ENCODE measurements around the gene FAM131C. TPM values are rescaled to one million over a fixed set of nuclear protein-coding genes. Genes with fewer than 3 reads are reported as not detected.

Gene FAM131C
- polyA plus RNA-seq, 1 donor (not counting 4 experiments of a cell fraction or from before 2014, with no cell fraction given) = 0.31 TPM

GRCh38 chr1:16085522-16085921 is 12.1 kb upstream of the FAM131C start:
- TF ChIP-seq EZH2 (IDR thresholded peaks at IDR 0.05; ENCODE audit: low read length) = no peak
- TF ChIP-seq, protein P1, sequence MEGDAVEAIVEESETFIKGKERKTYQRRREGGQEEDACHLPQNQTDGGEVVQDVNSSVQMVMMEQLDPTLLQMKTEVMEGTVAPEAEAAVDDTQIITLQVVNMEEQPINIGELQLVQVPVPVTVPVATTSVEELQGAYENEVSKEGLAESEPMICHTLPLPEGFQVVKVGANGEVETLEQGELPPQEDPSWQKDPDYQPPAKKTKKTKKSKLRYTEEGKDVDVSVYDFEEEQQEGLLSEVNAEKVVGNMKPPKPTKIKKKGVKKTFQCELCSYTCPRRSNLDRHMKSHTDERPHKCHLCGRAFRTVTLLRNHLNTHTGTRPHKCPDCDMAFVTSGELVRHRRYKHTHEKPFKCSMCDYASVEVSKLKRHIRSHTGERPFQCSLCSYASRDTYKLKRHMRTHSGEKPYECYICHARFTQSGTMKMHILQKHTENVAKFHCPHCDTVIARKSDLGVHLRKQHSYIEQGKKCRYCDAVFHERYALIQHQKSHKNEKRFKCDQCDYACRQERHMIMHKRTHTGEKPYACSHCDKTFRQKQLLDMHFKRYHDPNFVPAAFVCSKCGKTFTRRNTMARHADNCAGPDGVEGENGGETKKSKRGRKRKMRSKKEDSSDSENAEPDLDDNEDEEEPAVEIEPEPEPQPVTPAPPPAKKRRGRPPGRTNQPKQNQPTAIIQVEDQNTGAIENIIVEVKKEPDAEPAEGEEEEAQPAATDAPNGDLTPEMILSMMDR (optimal IDR thresholded peaks at IDR 0.05 in 1 of 3, IDR thresholded peaks at IDR 0.05 in 1 of 3, conservative IDR thresholded peaks at IDR 0.05 in 1 of 3; ENCODE audit: extremely low read depth in 1 of 3, insufficient read depth in 2 of 3, low read length in 3 of 3) = no peak
- DNase-seq (ENCODE audit: low read depth, low spot score) = no peak
- H3K4me1 ChIP-seq (ENCODE audit: control insufficient read depth, extremely low read depth, insufficient read depth, low read length) = peaks cover 11% of the 10 kb centered on the region

DNA sequence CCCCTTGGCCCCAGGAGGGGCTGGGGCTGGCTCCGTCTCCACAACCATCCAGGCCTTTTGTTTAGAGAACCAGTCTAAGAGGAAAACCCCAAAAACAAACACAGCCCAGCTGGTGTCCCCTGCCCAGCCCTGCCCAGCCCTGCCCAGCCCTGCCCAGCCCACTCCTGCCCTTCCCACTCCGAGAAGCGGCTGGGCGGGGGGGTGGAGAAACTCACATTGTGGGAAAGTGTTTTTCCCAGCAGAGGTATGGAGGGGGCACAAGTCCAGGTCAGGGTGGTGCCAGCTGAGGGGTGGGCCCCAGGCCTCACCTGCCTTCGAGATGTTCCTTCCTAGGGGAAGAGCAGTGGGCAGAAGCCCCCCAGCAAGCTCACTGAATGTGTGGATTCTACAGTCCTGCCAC is 10.0 kb upstream of the FAM131C start:
- Histone ChIP-seq H3K36me3 (ENCODE audit: control insufficient read depth in 2 of 2, extremely low read depth in 1 of 2, insufficient read depth in 2 of 2, low read length in 2 of 2) (no peaks in the 10 kb centered on the region), H3K4me1 (ENCODE audit: control insufficient read depth, extremely low read depth, insufficient read depth, low read length) (peaks cover 15% of the 10 kb centered on the region), H4K20me1 (ENCODE audit: control insufficient read depth, extremely low read depth, insufficient read depth, low read length) (no peaks in the 10 kb centered on the region), H3K27me3 (ENCODE audit: control insufficient read depth, extremely low read depth, insufficient read depth, low read length) (no peaks in the 10 kb centered on the region), H2AFZ (ENCODE audit: control insufficient read depth, low read length) (no peak overlapping the region), H3K4me3 (ENCODE audit: control insufficient read depth in 2 of 3, extremely low read depth in 1 of 3, insufficient read depth in 2 of 3, low read depth in 1 of 3, low read length in 3 of 3) (no peak overlapping the region), H3K9me3 (ENCODE audit: control insufficient read depth, low read depth, low read length) (no peaks in the 10 kb centered on the region), H3K9me1 (ENCODE audit: control insufficient read depth, extremely low read depth, insufficient read depth, low read length) (no peaks in the 10 kb centered on the region), H3K9ac (ENCODE audit: control insufficient read depth, extremely low read depth, insufficient read depth, low read length) (no peak overlapping the region), H3K27ac (ENCODE audit: control insufficient read depth, insufficient read depth, low read length) (no peak overlapping the region), H3K4me2 (ENCODE audit: control insufficient read depth, extremely low read depth, insufficient read depth, low read depth, low read length) (no peak overlapping the region), H3K79me2 (ENCODE audit: control insufficient read depth, insufficient read depth, low read length) (no peaks in the 10 kb centered on the region)
- dilution Hi-C loops (cut with MboI; ENCODE audit: extremely low pct_ligation_motif_present, low sequenced_read_pairs) = no loop called here
- DNase-seq (ENCODE audit: low read depth, low spot score) = no peak
- FAIRE-seq = no peak
- no peak for TF ChIP-seq EZH2 (IDR thresholded peaks at IDR 0.05; ENCODE audit: low read length)
- TF ChIP-seq, protein P1 (optimal IDR thresholded peaks at IDR 0.05 in 1 of 3, IDR thresholded peaks at IDR 0.05 in 1 of 3, conservative IDR thresholded peaks at IDR 0.05 in 1 of 3; ENCODE audit: extremely low read depth in 1 of 3, insufficient read depth in 2 of 3, low read length in 3 of 3) = no peak

More at GRCh38 chr1:16085522-16085921, 12.1 kb upstream of the FAM131C start:
- H4K20me1 ChIP-seq (ENCODE audit: control insufficient read depth, extremely low read depth, insufficient read depth, low read length) = no peaks in the 10 kb centered on the region
- no peaks in the 10 kb centered on the region for H3K36me3 ChIP-seq (ENCODE audit: control insufficient read depth in 2 of 2, extremely low read depth in 1 of 2, insufficient read depth in 2 of 2, low read length in 2 of 2)
- H3K27me3 ChIP-seq (ENCODE audit: control insufficient read depth, extremely low read depth, insufficient read depth, low read length) = peaks cover 8% of the 10 kb centered on the region
- no peak overlapping the region for H3K27ac ChIP-seq (ENCODE audit: control insufficient read depth, insufficient read depth, low read length)
- H2AFZ ChIP-seq (ENCODE audit: control insufficient read depth, low read length) = no peak overlapping the region
- dilution Hi-C loops (cut with MboI; ENCODE audit: extremely low pct_ligation_motif_present, low sequenced_read_pairs) = no loop called here
- no peak overlapping the region for H3K9ac ChIP-seq (ENCODE audit: control insufficient read depth, extremely low read depth, insufficient read depth, low read length)
- H3K9me1 ChIP-seq (ENCODE audit: control insufficient read depth, extremely low read depth, insufficient read depth, low read length) = no peaks in the 10 kb centered on the region
- no peaks in the 10 kb centered on the region for H3K9me3 ChIP-seq (ENCODE audit: control insufficient read depth, low read depth, low read length)
- no peak for FAIRE-seq
- H3K79me2 ChIP-seq (ENCODE audit: control insufficient read depth, insufficient read depth, low read length) = no peaks in the 10 kb centered on the region
- no peak overlapping the region for H3K4me3 ChIP-seq (ENCODE audit: control insufficient read depth in 2 of 3, extremely low read depth in 1 of 3, insufficient read depth in 2 of 3, low read depth in 1 of 3, low read length in 3 of 3)
- no peak overlapping the region for H3K4me2 ChIP-seq (ENCODE audit: control insufficient read depth, extremely low read depth, insufficient read depth, low read depth, low read length)
